Stimulated activated CD4-positive, alpha-beta T cell treated with anti-CD3 and anti-CD28 coated beads, TNF-alpha, amount 100 ng/mL, for 4 hours (primary cell): ENCODE measurements around the gene UBE2B.
"Not testable (repeated sequence)": the region's sequence is repeated elsewhere in the genome, so short reads cannot be mapped to it uniquely, and the experiment has no call there.

Source experiments
- DNase-seq, 3 experiments: peaks; one replicate each; pipeline ENCODE4 v3.0.0-alpha.2; 2020; ENCODE audit warnings: low read depth in 3 of 3

The UBE2B gene

DNA sequence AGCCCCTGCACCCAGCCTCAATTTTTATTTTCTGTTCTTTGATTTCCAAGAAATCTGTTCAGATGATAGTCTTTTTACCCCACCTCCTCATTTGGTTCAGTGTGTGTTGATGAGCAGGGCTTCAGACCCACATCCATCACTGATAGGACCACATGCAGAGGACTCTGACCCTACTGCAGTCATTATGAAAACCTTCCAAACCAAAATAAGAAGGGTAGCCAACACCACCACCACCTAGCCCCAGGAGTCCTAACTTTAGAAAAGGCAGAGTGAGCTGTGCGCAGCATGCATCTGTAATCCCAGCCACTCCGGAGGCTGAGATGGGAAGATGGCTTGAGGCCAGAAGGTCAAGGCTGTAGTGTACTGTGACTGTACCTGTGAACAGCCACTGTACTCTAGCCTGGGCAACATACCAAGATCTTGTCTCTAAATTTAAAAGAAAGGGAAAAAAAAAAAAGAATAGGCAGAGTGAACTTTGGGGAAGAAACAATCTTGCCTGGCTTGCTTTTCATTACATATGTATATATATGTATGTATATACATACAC lies 27.3 kb downstream of the UBE2B start:
- DNase-seq: no peak

- no peak for DNase-seq
Observed at GRCh38 chr5:134403951-134404350, 32.6 kb downstream of the UBE2B start.

GRCh38 chr5:134406390-134406789 lies 35.0 kb downstream of the UBE2B start:
- no peak for DNase-seq

GRCh38 chr5:134409321-134409720 lies 38.0 kb downstream of the UBE2B start:
- no peak for DNase-seq

- DNase-seq: no peak
Observed at GRCh38 chr5:134410822-134411221, 39.5 kb downstream of the UBE2B start.

DNA sequence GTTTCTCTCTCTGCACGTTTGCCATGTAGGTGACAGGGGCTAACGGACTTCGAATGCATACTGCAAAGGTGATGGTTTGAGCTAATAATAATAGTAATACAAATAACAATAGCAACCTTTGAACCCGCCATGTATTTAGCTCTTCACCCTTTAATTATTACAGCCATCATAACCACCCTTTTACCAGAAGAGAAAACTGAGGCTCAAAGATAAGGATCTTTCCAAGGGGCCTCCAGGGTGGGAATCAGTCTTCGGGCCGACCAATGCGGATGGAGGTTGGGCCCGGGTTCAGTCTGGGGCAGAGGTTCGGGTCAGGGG lies 39.8 kb downstream of the UBE2B start:
- no peak for DNase-seq

- DNase-seq: peak; percentile 78 to 83 (median 80)
Observed at GRCh38 chr5:134411546-134412266, 40.3 kb downstream of the UBE2B start, which contains the start of gene CDKN2AIPNL. Gene CDKN2AIPNL, minus strand, starts transcription at chr5:134411881. Its CDS starts 27 bp downstream, at chr5:134411854.

DNA sequence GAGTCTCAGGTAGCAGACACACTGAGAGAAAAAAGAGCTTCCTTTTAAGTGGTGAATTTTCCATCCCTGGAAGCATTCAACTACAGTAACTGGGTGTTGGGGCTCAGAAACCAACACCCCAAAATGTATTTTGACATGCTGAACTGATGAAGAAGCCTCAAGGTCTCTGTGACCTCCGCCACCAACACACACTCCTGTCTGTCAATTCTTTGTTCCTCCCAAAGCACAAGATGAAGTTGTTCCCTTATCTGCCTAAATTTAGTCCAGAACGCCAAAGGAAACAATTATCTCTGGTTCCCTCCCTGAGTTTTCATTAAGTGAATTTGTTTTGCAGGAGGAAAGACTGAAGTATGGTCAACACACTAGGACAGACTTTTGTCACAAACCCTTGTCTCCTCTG lies 41.7 kb downstream of the UBE2B start:
- no peak for DNase-seq

DNA sequence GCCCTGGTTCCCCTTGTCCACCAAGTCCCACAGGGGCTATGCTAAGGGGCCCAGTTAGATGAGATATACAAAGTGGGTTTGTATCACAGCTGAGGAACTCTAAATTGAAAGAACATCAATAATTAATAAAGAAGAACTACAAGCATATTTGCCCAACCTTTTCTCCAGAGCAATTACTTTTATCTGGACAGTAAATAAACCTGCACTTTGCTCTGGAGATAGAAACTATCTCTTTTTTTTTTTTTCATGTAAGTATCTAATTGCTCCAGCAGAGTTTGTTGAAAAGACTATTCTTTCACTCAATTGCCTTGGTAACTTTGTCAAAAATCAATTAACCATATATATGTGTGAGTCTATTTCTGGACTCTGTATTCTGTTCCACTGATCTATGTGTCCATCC lies 46.3 kb downstream of the UBE2B start:
- DNase-seq: no peak

DNA sequence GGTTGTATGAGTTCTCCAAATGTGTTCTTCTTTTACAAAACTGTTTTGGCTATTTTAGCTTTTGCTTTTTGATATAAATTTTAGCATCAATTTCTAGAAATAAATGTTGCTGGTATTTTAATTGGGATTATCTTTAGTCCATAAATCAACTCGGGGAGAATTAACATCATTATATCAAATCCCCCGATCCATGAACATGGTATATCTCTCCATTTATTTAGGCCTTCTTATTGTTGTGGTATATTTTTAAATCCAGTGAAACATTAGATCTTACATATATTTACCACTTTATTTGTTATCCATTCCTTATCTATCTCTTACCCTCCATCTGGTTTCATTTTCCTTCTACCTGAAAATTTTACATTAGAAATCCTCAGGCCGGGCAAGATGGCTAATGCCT lies 47.6 kb downstream of the UBE2B start:
- no peak for DNase-seq

DNA sequence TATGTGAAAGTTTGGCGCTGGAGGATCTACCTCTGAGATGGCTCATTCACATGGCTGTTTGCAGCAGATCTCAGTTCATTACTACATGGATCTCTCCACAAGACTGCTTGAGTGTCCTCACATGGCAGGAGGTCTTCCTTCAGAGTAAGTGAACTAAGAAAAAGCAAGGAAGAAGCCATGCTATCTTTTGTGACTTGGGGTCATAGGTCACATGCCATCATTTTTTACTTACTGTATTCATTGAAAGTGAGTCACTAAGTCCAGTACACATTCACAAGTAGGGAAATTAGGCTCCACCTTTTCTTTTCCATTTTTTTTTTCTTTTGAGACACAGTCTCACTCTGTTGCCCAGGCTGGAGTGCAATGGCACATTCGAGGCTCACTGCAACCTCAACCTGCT lies 49.0 kb downstream of the UBE2B start:
- DNase-seq: no peak

GRCh38 chr5:134421038-134421437 lies 49.7 kb downstream of the UBE2B start:
- DNase-seq: not testable (repeated sequence)

DNA sequence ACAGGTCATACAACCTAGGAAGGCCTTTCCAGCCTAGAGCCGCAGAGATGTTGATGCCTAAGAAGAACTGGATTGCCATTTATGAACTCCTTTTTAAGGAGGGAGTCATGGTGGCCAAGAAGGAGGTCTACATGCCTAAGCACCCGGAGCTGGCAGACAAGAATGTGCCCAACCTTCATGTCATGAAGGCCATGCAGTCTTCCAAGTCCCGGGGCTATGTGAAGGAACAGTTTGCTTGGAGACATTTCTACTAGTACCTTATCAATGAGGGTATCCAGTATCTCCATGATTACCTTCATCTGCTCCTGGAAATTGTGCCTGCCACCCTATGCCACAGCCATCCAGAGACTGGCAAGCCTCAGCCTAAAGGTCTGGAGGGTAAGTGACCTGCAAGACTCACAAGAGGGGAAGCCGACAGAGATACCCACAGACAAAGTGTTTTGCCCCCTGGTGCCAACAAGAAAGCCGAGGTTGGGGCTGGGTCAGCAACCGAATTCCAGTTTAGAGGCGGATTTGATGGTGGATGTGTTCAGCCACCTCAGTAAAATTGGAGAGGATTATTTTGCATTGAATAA lies 51.5 kb downstream of the UBE2B start:
- no peak for DNase-seq

DNA sequence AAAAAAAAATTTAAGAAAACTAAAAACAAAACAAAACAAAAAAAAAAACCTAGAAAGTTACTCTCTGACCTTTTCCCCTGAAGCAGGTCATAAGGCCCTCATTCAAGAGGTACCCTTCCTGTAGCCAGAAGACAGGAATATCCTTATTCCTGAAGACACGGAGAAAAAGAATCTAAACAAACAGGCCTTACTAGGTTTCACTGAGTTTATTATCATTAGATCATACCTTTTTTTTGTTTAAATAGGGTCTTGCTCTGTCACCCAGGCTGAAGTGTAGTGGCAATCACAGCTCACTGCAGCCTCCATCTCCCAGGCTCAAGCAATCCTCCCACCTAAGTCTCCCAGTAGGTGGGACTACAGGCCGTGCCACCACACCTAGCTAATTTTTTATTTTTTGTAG lies 52.0 kb downstream of the UBE2B start:
- DNase-seq: no peak

- DNase-seq: no peak
Observed at GRCh38 chr5:134426361-134426760, 55.0 kb downstream of the UBE2B start.

GRCh38 chr5:134427540-134428041 lies 56.2 kb downstream of the UBE2B start:
- no peak for DNase-seq

- DNase-seq: no peak
Observed at GRCh38 chr5:134430001-134430569, 58.7 kb downstream of the UBE2B start.

GRCh38 chr5:134432174-134432573 lies 60.8 kb downstream of the UBE2B start:
- DNase-seq: no peak

- DNase-seq: no peak
Observed at GRCh38 chr5:134432677-134433359, 61.4 kb downstream of the UBE2B start.

DNA sequence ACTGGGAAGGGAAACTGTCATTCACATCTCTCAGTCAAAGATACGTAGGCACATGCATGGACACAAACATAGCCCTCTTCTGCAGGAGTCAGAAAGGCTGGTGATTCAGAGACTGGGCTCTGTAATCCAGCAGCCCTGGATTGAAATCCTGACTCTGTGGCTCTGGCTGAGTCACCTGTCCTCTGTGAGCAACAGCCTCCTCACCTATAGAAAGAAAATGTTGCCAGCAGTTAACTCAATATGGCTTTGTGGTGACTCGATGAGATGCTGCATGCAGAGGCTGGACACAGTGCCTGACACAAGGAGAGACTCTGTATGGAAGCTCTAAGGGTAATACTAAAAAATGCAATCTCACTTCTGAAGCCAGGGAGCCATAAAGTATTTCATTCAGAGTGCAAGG lies 64.2 kb downstream of the UBE2B start:
- DNase-seq: no peak

GRCh38 chr5:134436523-134437339 lies 65.4 kb downstream of the UBE2B start:
- DNase-seq: no peak
